SU-DHL-6 (cell line): ENCODE measurements around the gene OR6N1.

Source experiments
- H2AFZ ChIP-seq: fragments of 200-600 bp; sonication (generic); 2 replicates; pipeline ENCODE4 v1.6.1; 2014; ENCODE audit warnings: low read depth, mild to moderate bottlenecking, moderate library complexity, mixed read lengths, antibody characterized with exemption, low read length; ENCODE audit not compliant: severe bottlenecking
- H3F3A ChIP-seq: fragments of 200-600 bp; shearing (Covaris generic); 2 replicates; pipeline ENCODE4 v1.6.0; 2016; ENCODE audit warnings: antibody characterized with exemption, mild to moderate bottlenecking; ENCODE audit not compliant: insufficient read depth
- H3K27ac ChIP-seq: fragments of 200-600 bp; sonication (generic); 2 replicates; pipeline ENCODE4 v1.5.1; 2016; ENCODE audit warnings: low read depth, mild to moderate bottlenecking, low read length, moderate library complexity, mixed read lengths
- H3K27me3 ChIP-seq: fragments of 200-600 bp; sonication (generic), shearing (Covaris generic); 2 replicates; pipeline ENCODE4 v1.6.0; 2014; ENCODE audit warnings: mild to moderate bottlenecking, low read length
- H3K36me3 ChIP-seq: fragments of 200-600 bp; sonication (generic); 2 replicates; pipeline ENCODE4 v1.6.1; 2014; ENCODE audit warnings: mild to moderate bottlenecking, low read length, mixed read lengths
- H3K4me2 ChIP-seq: fragments of 300-600, 200-600 bp; shearing (Covaris generic), sonication (generic); 2 replicates; pipeline ENCODE4 v1.6.0; 2014; ENCODE audit warnings: low read length, low read depth, mild to moderate bottlenecking; ENCODE audit not compliant: poor library complexity, severe bottlenecking
- H3K4me3 ChIP-seq: fragments of 200-600 bp; sonication (generic); 2 replicates; pipeline ENCODE4 v1.5.1; 2014; ENCODE audit warnings: antibody characterized with exemption, low read length, mild to moderate bottlenecking, mixed read lengths; ENCODE audit not compliant: insufficient read depth, poor library complexity, severe bottlenecking
- H3K79me2 ChIP-seq: fragments of 200-600 bp; sonication (generic); 2 replicates; pipeline ENCODE4 v1.6.1; 2014; ENCODE audit warnings: mild to moderate bottlenecking, low read length, moderate library complexity; ENCODE audit not compliant: insufficient read depth
- H3K9ac ChIP-seq: fragments of 200-600 bp; sonication (generic); 2 replicates; pipeline ENCODE4 v1.7.0; 2014; ENCODE audit warnings: mild to moderate bottlenecking, low read length
- H3K9me2 ChIP-seq: fragments of 200-600 bp; sonication (generic); replicated peaks from 2 replicates; pipeline ENCODE4 v1.6.1; 2014; ENCODE audit warnings: low read length; ENCODE audit not compliant: insufficient read depth
- H3K9me3 ChIP-seq: fragments of 200-600 bp; sonication (generic); 2 replicates; pipeline ENCODE4 v1.6.1; 2014; ENCODE audit warnings: low read length, mixed read lengths; ENCODE audit not compliant: insufficient read depth
- H4K20me1 ChIP-seq: fragments of 200-600 bp; sonication (generic); 2 replicates; pipeline ENCODE4 v1.6.1; 2014; ENCODE audit warnings: low read depth, mild to moderate bottlenecking, antibody characterized with exemption, low read length, moderate library complexity, mixed read lengths
- CTCF ChIP-seq: fragments of 200-600 bp; sonication (generic); IDR thresholded peaks from one replicate; pipeline ENCODE4 v1.5.1; 2017; ENCODE audit warnings: antibody characterized with exemption, mild to moderate bottlenecking, low read length, moderate library complexity; ENCODE audit not compliant: insufficient read depth, poor library complexity, severe bottlenecking
- EZH2phosphoT487 ChIP-seq: fragments of 200-600 bp; sonication (generic), shearing (Covaris generic); conservative IDR thresholded peaks from 2 replicates; pipeline ENCODE4 v1.6.1; 2018; ENCODE audit warnings: mild to moderate bottlenecking, antibody characterized with exemption, low read length, moderate library complexity, mixed read lengths

OR6N1 gene

GRCh38 chr1:158794247-158794646 is 22.3 kb upstream of the OR6N1 start:
- Histone ChIP-seq H4K20me1 (no peaks in the 10 kb centered on the region), H3K36me3 (no peaks in the 10 kb centered on the region), H3K9me3 (no peaks in the 10 kb centered on the region), H2AFZ (no peak overlapping the region), H3K9me2 (no peaks in the 10 kb centered on the region), H3F3A (no peaks in the 10 kb centered on the region), H3K27me3 (no peaks in the 10 kb centered on the region), H3K79me2 (no peaks in the 10 kb centered on the region), H3K4me3 (no peak overlapping the region), H3K27ac (no peak overlapping the region), H3K4me2 (no peak overlapping the region), H3K9ac (no peak overlapping the region)
- TF ChIP-seq EZH2phosphoT487 (no peak), CTCF (no peak)

GRCh38 chr1:158793604-158794003 is 21.6 kb upstream of the OR6N1 start:
- no peaks in the 10 kb centered on the region for H3K27me3 ChIP-seq
- H3K9ac ChIP-seq, result no peak overlapping the region
- H3K79me2 ChIP-seq, result no peaks in the 10 kb centered on the region
- H4K20me1 ChIP-seq, result no peaks in the 10 kb centered on the region
- H3K36me3 ChIP-seq, result no peaks in the 10 kb centered on the region
- no peak overlapping the region for H3K4me3 ChIP-seq
- no peak overlapping the region for H3K27ac ChIP-seq
- H2AFZ ChIP-seq, result no peak overlapping the region
- no peaks in the 10 kb centered on the region for H3K9me2 ChIP-seq
- no peaks in the 10 kb centered on the region for H3K9me3 ChIP-seq
- no peaks in the 10 kb centered on the region for H3F3A ChIP-seq
- no peak for TF ChIP-seq EZH2phosphoT487
- TF ChIP-seq CTCF, result peak; percentile 59
- H3K4me2 ChIP-seq, result no peak overlapping the region

- TF ChIP-seq EZH2phosphoT487, result no peak
- TF ChIP-seq CTCF, result no peak
- no peak within 1 kb of the TSS for H2AFZ ChIP-seq
- no peaks in the 10 kb centered on the region for H3F3A ChIP-seq
Observed at GRCh38 chr1:158781104-158781503, 9.1 kb upstream of the OR6N1 start, which contains the start of gene OR6N2. Gene OR6N2, minus strand, starts transcription at chr1:158781204. Its CDS starts 3,569 bp downstream, at chr1:158777635.

More at GRCh38 chr1:158781104-158781503, 9.1 kb upstream of the OR6N1 start, which contains the start of gene OR6N2:
- Histone ChIP-seq H3K36me3 (no peaks in the 10 kb centered on the region), H4K20me1 (no peaks in the 10 kb centered on the region), H3K27ac (no peak within 1 kb of the TSS), H3K4me3 (no peak within 1 kb of the TSS), H3K4me2 (no peak within 1 kb of the TSS), H3K9ac (no peak within 1 kb of the TSS), H3K79me2 (no peaks in the 10 kb centered on the region), H3K9me3 (no peaks in the 10 kb centered on the region), H3K9me2 (no peaks in the 10 kb centered on the region), H3K27me3 (no peaks in the 10 kb centered on the region)
